Measurements from ENCODE around the gene PTGR2.
"Not testable (repeated sequence)": the region's sequence is repeated elsewhere in the genome, so short reads cannot be mapped to it uniquely, and the experiment has no call there.

The PTGR2 gene

GRCh38 chr14:73851567-73852382 lies at the start of gene PTGR2:
Gene PTGR2 (plus strand): TSS chr14:73851831. CDS start chr14:73858863, 7,032 bp downstream.
- peak; percentile 81 for DNase-seq (ENCODE audit: low read depth)

GRCh38 chr14:73802431-73803188 lies 49.0 kb upstream of the PTGR2 start:
- DNase-seq (ENCODE audit: low read depth), result no peak

- no peak for DNase-seq (ENCODE audit: low read depth)
Measured at GRCh38 chr14:73804636-73805035, 47.0 kb upstream of the PTGR2 start.

GRCh38 chr14:73807457-73807856 lies 44.2 kb upstream of the PTGR2 start:
- no peak for DNase-seq (ENCODE audit: low read depth)

- no peak for DNase-seq (ENCODE audit: low read depth)
Measured at GRCh38 chr14:73809391-73809790, 42.2 kb upstream of the PTGR2 start.

GRCh38 chr14:73810478-73811163 lies 41.0 kb upstream of the PTGR2 start:
- DNase-seq (ENCODE audit: low read depth), result no peak

- no peak for DNase-seq (ENCODE audit: low read depth)
Measured at GRCh38 chr14:73811164-73811503, 40.5 kb upstream of the PTGR2 start.

- no peak for DNase-seq (ENCODE audit: low read depth)
Measured at GRCh38 chr14:73814153-73814552, 37.5 kb upstream of the PTGR2 start.

- DNase-seq (ENCODE audit: low read depth), result no peak
Measured at GRCh38 chr14:73815849-73816248, 35.8 kb upstream of the PTGR2 start.

- DNase-seq (ENCODE audit: low read depth), result no peak
Measured at GRCh38 chr14:73816393-73816816, 35.2 kb upstream of the PTGR2 start.

GRCh38 chr14:73817020-73817655 lies 34.5 kb upstream of the PTGR2 start:
- DNase-seq (ENCODE audit: low read depth), result no peak

- no peak for DNase-seq (ENCODE audit: low read depth)
Measured at GRCh38 chr14:73818821-73819220, 32.8 kb upstream of the PTGR2 start.

GRCh38 chr14:73820631-73821030 lies 31.0 kb upstream of the PTGR2 start:
- no peak for DNase-seq (ENCODE audit: low read depth)

- DNase-seq (ENCODE audit: low read depth), result no peak
Measured at GRCh38 chr14:73823339-73823885, 28.2 kb upstream of the PTGR2 start.

GRCh38 chr14:73824127-73824526 lies 27.5 kb upstream of the PTGR2 start:
- DNase-seq (ENCODE audit: low read depth), result no peak

GRCh38 chr14:73824536-73824935 lies 27.1 kb upstream of the PTGR2 start:
- no peak for DNase-seq (ENCODE audit: low read depth)

GRCh38 chr14:73825551-73826188 lies 26.0 kb upstream of the PTGR2 start:
- peak; percentile 70 for DNase-seq (ENCODE audit: low read depth)

GRCh38 chr14:73827190-73827589 lies 24.4 kb upstream of the PTGR2 start:
- DNase-seq (ENCODE audit: low read depth), result not testable (repeated sequence)

- DNase-seq (ENCODE audit: low read depth), result no peak
Measured at GRCh38 chr14:73829071-73829470, 22.6 kb upstream of the PTGR2 start.

GRCh38 chr14:73829526-73830431 lies 21.9 kb upstream of the PTGR2 start:
- DNase-seq (ENCODE audit: low read depth), result no peak

Measured in activated T-cell treated with anti-CD3 and anti-CD28 coated beads for 24 hours (primary cell).